ENCODE measurements around the gene NR5A1. TPM values are rescaled to one million over a fixed set of nuclear protein-coding genes. Genes with fewer than 3 reads are reported as not detected.

NR5A1 gene
- polyA plus RNA-seq, 3 donors, result not detected

DNA sequence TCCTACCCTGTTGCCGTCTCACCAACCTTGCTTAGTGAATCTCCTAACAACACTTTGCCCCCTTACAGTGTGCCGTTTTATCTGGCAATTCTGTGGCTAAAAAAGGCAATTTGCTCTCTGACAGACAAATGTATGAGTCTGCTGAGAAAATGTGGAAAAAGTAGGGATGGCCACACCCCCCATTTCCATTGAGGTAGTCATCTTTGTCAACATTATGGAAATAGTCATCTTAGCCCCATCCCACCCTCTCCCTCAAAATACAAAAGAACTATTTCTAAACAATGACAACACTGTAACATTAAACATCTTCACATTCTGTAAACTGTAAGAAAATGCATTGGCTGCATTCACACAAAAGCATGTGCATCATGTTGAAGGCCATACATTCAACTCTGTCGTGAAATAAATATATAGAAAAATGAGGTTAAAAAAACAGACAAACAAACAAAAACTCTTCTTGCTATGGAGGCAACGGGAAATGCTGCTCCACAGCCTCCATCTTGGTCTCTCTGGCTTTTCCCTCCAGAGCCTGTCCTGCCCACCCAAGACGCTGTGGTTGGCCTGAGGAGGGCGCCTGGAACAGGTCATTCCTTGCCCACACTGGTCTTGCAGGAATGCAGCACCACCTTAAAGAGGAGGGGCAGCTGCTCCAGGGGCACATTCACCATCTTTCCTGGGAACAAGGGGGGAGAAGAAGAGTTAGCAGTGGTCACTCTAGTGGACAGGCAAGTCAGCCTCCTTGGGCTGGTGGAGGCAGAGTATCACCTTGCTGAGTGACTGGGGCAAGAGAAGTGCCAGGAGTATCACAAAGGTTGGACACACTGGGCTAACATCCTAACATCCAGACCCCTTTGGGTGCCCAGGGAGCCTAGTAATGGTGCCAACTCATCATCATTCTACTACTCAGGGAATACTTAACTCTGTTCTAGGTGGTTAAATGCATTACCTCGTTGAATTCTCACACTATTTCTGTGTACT lies 15.2 kb upstream of the NR5A1 start:
- Mint-ChIP-seq H3K9me3 (no peaks in the 10 kb centered on the region), H3K27ac (peak overlapping the region in 1 of 7 donors; percentile 14), H3K4me1 (no peaks in the 10 kb centered on the region), H3K36me3 (peaks cover 11 to 18% of the 10 kb centered on the region in 2 donors), H3K27me3 (ENCODE audit: low read depth in 3 of 3) (peaks cover 0 to 2% (median 0%) of the 10 kb centered on the region in 3 donors), H3K4me3 (no peak overlapping the region)
- H3K36me3 ChIP-seq (replicated peaks in 1 of 2; ENCODE audit: control insufficient read depth in 1 of 2, insufficient read depth in 2 of 2, low read length in 2 of 2), result peaks cover 0 to 18% of the 10 kb centered on the region in 2 donors
- no peak for DNase-seq
- H3K4me3 ChIP-seq (replicated peaks in 1 of 3; ENCODE audit: low read depth in 2 of 3, low read length in 3 of 3), result no peak overlapping the region
- H3K9me3 ChIP-seq (replicated peaks in 1 of 2; ENCODE audit: control insufficient read depth in 1 of 2, insufficient read depth in 1 of 2, low read length in 2 of 2), result no peaks in the 10 kb centered on the region
- intact Hi-C loops (cut with micrococcal nuclease), result no loop called here
- no peak overlapping the region for H3K4me2 ChIP-seq (replicated peaks; ENCODE audit: extremely low read depth, low read length, poor library complexity, severe bottlenecking)
- no peaks in the 10 kb centered on the region for H3K79me2 ChIP-seq (ENCODE audit: insufficient read depth, low read length)
- H4K20me1 ChIP-seq (ENCODE audit: insufficient read depth, low read length), result no peaks in the 10 kb centered on the region
- no peak overlapping the region for H3K9ac ChIP-seq (ENCODE audit: insufficient read depth, low read length, poor library complexity, severe bottlenecking)
- no peaks in the 10 kb centered on the region for H3K4me1 ChIP-seq (ENCODE audit: control insufficient read depth in 1 of 2, insufficient read depth in 2 of 2, low read length in 2 of 2)
- no peak overlapping the region for H3K27ac ChIP-seq (ENCODE audit: low read depth in 1 of 2, low read length in 2 of 2)
- no peak overlapping the region for H2AFZ ChIP-seq (ENCODE audit: insufficient read depth, low read depth, low read length, poor library complexity, severe bottlenecking)
- WGBS (ENCODE audit: insufficient coverage), result 93% methylated on average over 3 of the region's 7 CpGs
- H3K27me3 ChIP-seq (ENCODE audit: control insufficient read depth in 2 of 2, insufficient read depth in 2 of 2, low read length in 2 of 2), result no peaks in the 10 kb centered on the region
- TF ChIP-seq, protein P1, sequence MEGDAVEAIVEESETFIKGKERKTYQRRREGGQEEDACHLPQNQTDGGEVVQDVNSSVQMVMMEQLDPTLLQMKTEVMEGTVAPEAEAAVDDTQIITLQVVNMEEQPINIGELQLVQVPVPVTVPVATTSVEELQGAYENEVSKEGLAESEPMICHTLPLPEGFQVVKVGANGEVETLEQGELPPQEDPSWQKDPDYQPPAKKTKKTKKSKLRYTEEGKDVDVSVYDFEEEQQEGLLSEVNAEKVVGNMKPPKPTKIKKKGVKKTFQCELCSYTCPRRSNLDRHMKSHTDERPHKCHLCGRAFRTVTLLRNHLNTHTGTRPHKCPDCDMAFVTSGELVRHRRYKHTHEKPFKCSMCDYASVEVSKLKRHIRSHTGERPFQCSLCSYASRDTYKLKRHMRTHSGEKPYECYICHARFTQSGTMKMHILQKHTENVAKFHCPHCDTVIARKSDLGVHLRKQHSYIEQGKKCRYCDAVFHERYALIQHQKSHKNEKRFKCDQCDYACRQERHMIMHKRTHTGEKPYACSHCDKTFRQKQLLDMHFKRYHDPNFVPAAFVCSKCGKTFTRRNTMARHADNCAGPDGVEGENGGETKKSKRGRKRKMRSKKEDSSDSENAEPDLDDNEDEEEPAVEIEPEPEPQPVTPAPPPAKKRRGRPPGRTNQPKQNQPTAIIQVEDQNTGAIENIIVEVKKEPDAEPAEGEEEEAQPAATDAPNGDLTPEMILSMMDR (IDR thresholded peaks at IDR 0.05), result no peak

DNA sequence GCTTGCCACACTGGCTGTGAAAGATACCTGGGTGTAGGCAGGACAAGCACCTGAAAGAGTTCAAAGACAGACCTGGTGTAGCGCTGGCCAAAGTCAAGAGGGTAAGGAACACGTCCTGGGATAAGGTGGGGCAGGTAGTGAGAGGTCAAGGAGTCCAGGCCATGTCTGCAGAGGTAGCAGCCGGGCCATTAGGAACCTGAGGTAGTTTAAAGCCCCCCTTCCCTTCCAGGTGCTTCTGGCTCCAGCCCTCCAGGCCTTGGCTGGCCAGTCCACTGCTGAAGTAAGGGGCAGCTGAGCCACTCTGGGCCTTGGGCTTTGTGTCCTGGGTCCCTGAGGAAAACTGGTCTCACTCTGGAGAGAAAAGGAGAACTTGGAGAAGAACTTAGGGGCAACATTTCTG lies 13.9 kb upstream of the NR5A1 start:
- peaks cover 0 to 2% (median 0%) of the 10 kb centered on the region in 3 donors for H3K27me3 Mint-ChIP-seq (ENCODE audit: low read depth in 3 of 3)
- TF ChIP-seq, protein P1 (IDR thresholded peaks at IDR 0.05), result no peak
- H3K27ac ChIP-seq (ENCODE audit: low read depth in 1 of 2, low read length in 2 of 2), result no peak overlapping the region
- intact Hi-C loops (cut with micrococcal nuclease), result no loop called here
- no peak for DNase-seq
- no peaks in the 10 kb centered on the region for H3K9me3 ChIP-seq (replicated peaks in 1 of 2; ENCODE audit: control insufficient read depth in 1 of 2, insufficient read depth in 1 of 2, low read length in 2 of 2)
- H3K79me2 ChIP-seq (ENCODE audit: insufficient read depth, low read length), result no peaks in the 10 kb centered on the region
- no peak overlapping the region for H3K9ac ChIP-seq (ENCODE audit: insufficient read depth, low read length, poor library complexity, severe bottlenecking)
- no peaks in the 10 kb centered on the region for H3K9me3 Mint-ChIP-seq
- H3K4me3 ChIP-seq (replicated peaks in 1 of 3; ENCODE audit: low read depth in 2 of 3, low read length in 3 of 3), result no peak overlapping the region
- H3K4me3 Mint-ChIP-seq, result peak overlapping the region in 1 of 2 donors; percentile 34
- H3K27me3 ChIP-seq (ENCODE audit: control insufficient read depth in 2 of 2, insufficient read depth in 2 of 2, low read length in 2 of 2), result no peaks in the 10 kb centered on the region
- WGBS (ENCODE audit: insufficient coverage), result no CpG with 5 or more reads among the region's 3 CpGs
- H3K4me1 ChIP-seq (ENCODE audit: control insufficient read depth in 1 of 2, insufficient read depth in 2 of 2, low read length in 2 of 2), result no peaks in the 10 kb centered on the region
- H2AFZ ChIP-seq (ENCODE audit: insufficient read depth, low read depth, low read length, poor library complexity, severe bottlenecking), result no peak overlapping the region
- no peaks in the 10 kb centered on the region for H4K20me1 ChIP-seq (ENCODE audit: insufficient read depth, low read length)
- H3K4me1 Mint-ChIP-seq, result no peaks in the 10 kb centered on the region
- peak overlapping the region in 1 of 7 donors; percentile 49 for H3K27ac Mint-ChIP-seq
- H3K4me2 ChIP-seq (replicated peaks; ENCODE audit: extremely low read depth, low read length, poor library complexity, severe bottlenecking), result no peak overlapping the region
- H3K36me3 ChIP-seq (replicated peaks in 1 of 2; ENCODE audit: control insufficient read depth in 1 of 2, insufficient read depth in 2 of 2, low read length in 2 of 2), result peaks cover 0 to 12% of the 10 kb centered on the region in 2 donors
- peaks cover 6 to 11% of the 10 kb centered on the region in 2 donors for H3K36me3 Mint-ChIP-seq
